PC-3 (cell line): Measurements from ENCODE around the gene EIF4E2. TPM values are rescaled to one million over a fixed set of nuclear protein-coding genes. Genes with fewer than 3 reads are reported as not detected.
A peak's percentile ranks its signal among the peaks of the same experiment; 100 is the strongest.

Experiments used
- ATAC-seq: fragments of 200-7000 bp; cut with Tn5 transposase; 2 replicates; pipeline ENCODE4 v1.9.1; 2020; ENCODE audit warnings: mild to moderate bottlenecking, moderate library complexity
- BruUV-seq: library from RNA; stranded (reverse); fragments of 400-500 nt; replicated peaks from 2 replicates; lab custom pipeline; 2021; lab: Mats Ljungman, UMichigan
- CTCF ChIA-PET: fragments of 300-600 bp; sonication (Branson Sonifier 250); formaldehyde crosslinking; loops from one replicate; lab custom pipeline; 2022; ENCODE audit warnings: antibody characterized with exemption; lab: Charles Lee
- POLR2A ChIA-PET: fragments of 300-600 bp; sonication (Branson Sonifier 250); formaldehyde crosslinking; loops from one replicate; lab custom pipeline; 2022; ENCODE audit warnings: antibody characterized with exemption; ENCODE audit not compliant: unreplicated experiment; lab: Charles Lee
- DNase-seq: peaks from one replicate; pipeline ENCODE4 v3.0.0-alpha.2; 2015
- H2AFZ ChIP-seq: fragments of 300-600 bp; sonication (generic); 2 replicates; pipeline ENCODE4 v1.6.0; 2016; ENCODE audit warnings: antibody characterized with exemption, low read length
- H3F3A ChIP-seq: fragments of 300-600 bp; sonication (generic); one replicate; pipeline ENCODE4 v1.6.0; 2017; ENCODE audit warnings: antibody characterized with exemption, low read length, control low read depth, mild to moderate bottlenecking; ENCODE audit not compliant: unreplicated experiment
- H3K27ac ChIP-seq: fragments of 300-600 bp; sonication (generic); 2 replicates; pipeline ENCODE4 v1.5.1; 2016; ENCODE audit warnings: mild to moderate bottlenecking, low read length
- H3K27me3 ChIP-seq: fragments of 300-600 bp; sonication (generic); 2 replicates; pipeline ENCODE4 v1.6.1; 2016; ENCODE audit warnings: low read length, mixed read lengths
- H3K36me3 ChIP-seq: fragments of 300-600 bp; sonication (generic); 2 replicates; pipeline ENCODE4 v1.6.1; 2016; ENCODE audit warnings: low read depth, mixed run types, low read length, mixed read lengths
- H3K4me1 ChIP-seq: fragments of 300-600 bp; sonication (generic); 2 replicates; pipeline ENCODE4 v1.5.1; 2016; ENCODE audit warnings: low read length; ENCODE audit not compliant: insufficient read depth
- H3K4me2 ChIP-seq: fragments of 300-600 bp; sonication (generic); 2 replicates; pipeline ENCODE4 v1.6.0; 2016; ENCODE audit warnings: low read length
- H3K4me3 ChIP-seq: fragments of 300-600 bp; sonication (generic); 2 replicates; pipeline ENCODE4 v1.5.1; 2016; ENCODE audit warnings: mild to moderate bottlenecking, low read length, mixed read lengths
- H3K79me2 ChIP-seq: fragments of 300-600 bp; sonication (generic); 2 replicates; pipeline ENCODE4 v1.6.1; 2017; ENCODE audit warnings: low read length, mixed read lengths
- H3K9ac ChIP-seq: fragments of 300-600 bp; sonication (generic); 2 replicates; pipeline ENCODE4 v1.6.0; 2016; ENCODE audit warnings: mild to moderate bottlenecking, low read length
- H3K9me2 ChIP-seq: fragments of 300-600 bp; sonication (generic); replicated peaks from 2 replicates; pipeline ENCODE4 v1.6.1; 2016; ENCODE audit warnings: mixed run types, low read length, mixed read lengths
- H3K9me3 ChIP-seq: fragments of 300-600 bp; sonication (generic); 2 replicates; pipeline ENCODE4 v1.6.1; 2016; ENCODE audit warnings: low read length, mixed read lengths
- H4K20me1 ChIP-seq: fragments of 300-600 bp; sonication (generic); 2 replicates; pipeline ENCODE4 v1.6.1; 2016; ENCODE audit warnings: low read length, mixed read lengths
- EZH2 ChIP-seq: fragments of 300-600 bp; sonication (generic); IDR thresholded peaks from one replicate; pipeline ENCODE4 v1.6.1; 2017; ENCODE audit warnings: antibody characterized with exemption, mild to moderate bottlenecking, low read length; ENCODE audit not compliant: unreplicated experiment
- EZH2phosphoT487 ChIP-seq: fragments of 300-600 bp; sonication (generic); IDR thresholded peaks from 2 replicates; pipeline ENCODE4 v1.6.1; 2018; ENCODE audit warnings: mild to moderate bottlenecking, antibody characterized with exemption, low read length, borderline replicate concordance
- intact Hi-C: fragments of 100-400 bp; cut with micrococcal nuclease; formaldehyde crosslinking; loops from 2 replicates; pipeline ENCODE4 v1.9.0; 2023
- total RNA-seq: library from RNA; depleted of rRNA; stranded (reverse); fragments of >200 nt; gene quantifications from 2 replicates; pipeline ENCODE4 v1.2.3, GENCODE V29; 2014
- TF ChIP-seq, protein P1 (sequence below): fragments of 300-600 bp; sonication (generic); conservative IDR thresholded peaks from 2 replicates; pipeline ENCODE4 v1.5.1; 2017; ENCODE audit warnings: antibody characterized with exemption, low read depth, mild to moderate bottlenecking, low read length

EIF4E2 gene
- total RNA-seq, 1 experiment from 2014 or later: 55.1 TPM

DNA sequence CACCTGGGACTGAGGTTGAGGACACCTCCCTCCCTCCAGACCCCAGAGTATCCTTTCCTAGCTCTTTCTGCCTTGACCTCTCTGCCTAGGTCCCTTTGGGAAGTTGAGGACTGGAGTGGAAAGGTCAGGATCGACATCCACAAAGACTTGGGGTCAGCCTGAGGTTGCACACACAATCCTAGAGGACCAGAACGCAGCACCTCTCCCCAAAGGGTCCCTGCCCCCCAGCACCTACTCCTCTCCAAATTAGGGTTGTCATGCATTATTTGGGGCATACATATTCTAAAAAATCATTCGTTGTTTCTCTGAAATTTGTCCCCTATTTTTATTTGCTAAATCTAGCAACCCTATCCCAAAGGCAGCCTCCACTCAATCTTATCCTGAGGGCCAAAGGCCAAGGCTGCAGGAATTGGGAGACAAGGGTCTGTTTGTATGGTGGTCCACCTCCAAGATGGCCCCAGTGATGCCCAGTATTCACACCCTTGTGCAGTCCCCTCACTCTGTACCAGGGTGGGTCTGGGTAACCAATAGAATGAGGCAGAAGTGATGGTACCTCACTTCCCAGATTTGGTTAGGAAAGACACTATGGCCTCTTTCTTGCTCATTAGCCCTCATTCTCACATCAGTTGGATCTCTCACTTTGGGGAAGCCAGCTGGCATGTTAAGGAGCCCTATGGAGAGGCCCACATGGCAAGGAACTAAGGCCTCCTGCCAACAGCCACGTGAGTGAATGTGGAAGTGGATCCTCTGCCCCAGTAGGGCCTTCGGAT, 14.5 kb upstream of the EIF4E2 start:
- Histone ChIP-seq H3K27me3 (no peaks in the 10 kb centered on the region), H3K4me3 (no peak overlapping the region), H2AFZ (no peak overlapping the region), H3F3A (no peaks in the 10 kb centered on the region), H3K9ac (no peak overlapping the region), H3K9me2 (no peaks in the 10 kb centered on the region), H3K4me2 (no peak overlapping the region), H3K79me2 (no peaks in the 10 kb centered on the region), H4K20me1 (no peaks in the 10 kb centered on the region), H3K4me1 (no peaks in the 10 kb centered on the region), H3K9me3 (no peaks in the 10 kb centered on the region), H3K27ac (no peak overlapping the region), H3K36me3 (no peaks in the 10 kb centered on the region)
- no peak for ATAC-seq
- DNase-seq: no peak
- ChIA-PET CTCF (no interaction called here), POLR2A (no interaction called here)
- no peak for TF ChIP-seq EZH2phosphoT487
- TF ChIP-seq, protein P1, sequence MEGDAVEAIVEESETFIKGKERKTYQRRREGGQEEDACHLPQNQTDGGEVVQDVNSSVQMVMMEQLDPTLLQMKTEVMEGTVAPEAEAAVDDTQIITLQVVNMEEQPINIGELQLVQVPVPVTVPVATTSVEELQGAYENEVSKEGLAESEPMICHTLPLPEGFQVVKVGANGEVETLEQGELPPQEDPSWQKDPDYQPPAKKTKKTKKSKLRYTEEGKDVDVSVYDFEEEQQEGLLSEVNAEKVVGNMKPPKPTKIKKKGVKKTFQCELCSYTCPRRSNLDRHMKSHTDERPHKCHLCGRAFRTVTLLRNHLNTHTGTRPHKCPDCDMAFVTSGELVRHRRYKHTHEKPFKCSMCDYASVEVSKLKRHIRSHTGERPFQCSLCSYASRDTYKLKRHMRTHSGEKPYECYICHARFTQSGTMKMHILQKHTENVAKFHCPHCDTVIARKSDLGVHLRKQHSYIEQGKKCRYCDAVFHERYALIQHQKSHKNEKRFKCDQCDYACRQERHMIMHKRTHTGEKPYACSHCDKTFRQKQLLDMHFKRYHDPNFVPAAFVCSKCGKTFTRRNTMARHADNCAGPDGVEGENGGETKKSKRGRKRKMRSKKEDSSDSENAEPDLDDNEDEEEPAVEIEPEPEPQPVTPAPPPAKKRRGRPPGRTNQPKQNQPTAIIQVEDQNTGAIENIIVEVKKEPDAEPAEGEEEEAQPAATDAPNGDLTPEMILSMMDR: no peak
- BruUV-seq: no TSS peak
- intact Hi-C loops: no loop called here

DNA sequence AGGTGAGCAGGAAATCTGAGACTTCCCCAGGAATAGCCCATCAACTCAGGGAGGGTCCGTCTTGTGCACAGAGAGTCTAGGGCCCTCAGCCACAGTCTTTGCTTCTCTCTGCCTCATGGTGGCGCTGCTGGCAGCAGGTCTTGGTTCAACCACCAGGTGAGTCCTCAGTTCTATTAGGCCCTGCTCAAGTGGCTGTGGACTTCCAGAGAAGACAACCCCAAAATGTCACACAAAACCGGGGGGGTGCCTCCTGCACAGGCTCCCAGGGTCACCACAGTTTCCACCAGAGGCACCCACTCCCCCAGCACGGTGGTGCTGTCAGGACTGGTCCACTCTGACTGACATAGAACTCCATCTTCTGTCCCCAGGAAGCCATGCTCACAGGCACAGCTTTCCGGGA, 13.4 kb upstream of the EIF4E2 start:
- H3K9ac ChIP-seq: no peak overlapping the region
- no peak overlapping the region for H3K27ac ChIP-seq
- ChIA-PET POLR2A (no interaction called here), CTCF (no interaction called here)
- TF ChIP-seq, protein P1: peak; percentile 57
- TF ChIP-seq EZH2phosphoT487 (no peak), EZH2 (no peak)
- no peaks in the 10 kb centered on the region for H3K9me3 ChIP-seq
- H3F3A ChIP-seq: no peaks in the 10 kb centered on the region
- no peak for DNase-seq
- H3K4me2 ChIP-seq: no peak overlapping the region
- H3K4me3 ChIP-seq: no peak overlapping the region
- no TSS peak for BruUV-seq
- intact Hi-C loops: no loop called here
- H3K79me2 ChIP-seq: no peaks in the 10 kb centered on the region
- H3K27me3 ChIP-seq: no peaks in the 10 kb centered on the region
- H4K20me1 ChIP-seq: no peaks in the 10 kb centered on the region
- no peaks in the 10 kb centered on the region for H3K9me2 ChIP-seq
- H3K36me3 ChIP-seq: no peaks in the 10 kb centered on the region
- no peaks in the 10 kb centered on the region for H3K4me1 ChIP-seq
- H2AFZ ChIP-seq: no peak overlapping the region
- ATAC-seq: no peak

DNA sequence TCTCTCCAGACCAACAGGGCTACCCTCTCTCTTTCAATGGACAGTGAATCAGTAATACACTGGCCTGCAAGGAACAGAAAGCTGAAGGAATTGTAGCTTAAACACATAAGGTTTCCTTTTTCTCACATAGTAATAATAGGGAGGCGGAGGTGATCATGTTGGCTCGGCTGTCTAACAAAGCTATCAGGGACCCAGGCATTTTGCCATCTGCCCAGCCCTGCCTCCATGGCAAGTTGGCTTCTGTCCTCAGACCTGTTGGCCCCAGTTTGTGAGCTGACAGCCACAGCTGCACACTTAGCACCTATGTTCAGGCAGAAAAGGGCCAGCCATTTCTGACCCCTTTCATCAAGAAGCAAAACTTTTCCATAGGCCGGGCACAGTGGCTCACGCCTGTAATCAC, 13.0 kb upstream of the EIF4E2 start:
- Histone ChIP-seq H3F3A (no peaks in the 10 kb centered on the region), H3K4me3 (no peak overlapping the region), H3K4me2 (no peak overlapping the region), H3K36me3 (no peaks in the 10 kb centered on the region), H3K27ac (no peak overlapping the region), H4K20me1 (no peaks in the 10 kb centered on the region), H2AFZ (no peak overlapping the region), H3K9me3 (no peaks in the 10 kb centered on the region), H3K27me3 (no peaks in the 10 kb centered on the region), H3K9ac (no peak overlapping the region), H3K4me1 (no peaks in the 10 kb centered on the region), H3K79me2 (no peaks in the 10 kb centered on the region), H3K9me2 (no peaks in the 10 kb centered on the region)
- CTCF ChIA-PET: no interaction called here
- no TSS peak for BruUV-seq
- intact Hi-C loops: no loop called here
- POLR2A ChIA-PET: no interaction called here
- DNase-seq: no peak
- TF ChIP-seq, protein P1: no peak
- TF ChIP-seq EZH2 (no peak), EZH2phosphoT487 (no peak)
- no peak for ATAC-seq
